Vagina (tissue), 2 donors: ENCODE results near the gene DDIAS. TPM values are rescaled to one million over a fixed set of nuclear protein-coding genes. Genes with fewer than 3 reads are reported as not detected.
A peak's percentile ranks its signal among the peaks of the same experiment; 100 is the strongest.

Experiments used
- DNase-seq, 2 donors: peaks; one replicate each; pipeline ENCODE4 v3.0.0-alpha.2; 2017; ENCODE audit errors: extremely low spot score in 2 of 2
- H3K27ac ChIP-seq: fragments of 200-600 bp; sonication (generic); one replicate; pipeline ENCODE4 v1.5.1; 2019
- H3K27me3 ChIP-seq: fragments of 200-600 bp; sonication (generic); one replicate; pipeline ENCODE4 v1.5.1; 2019
- H3K36me3 ChIP-seq, 2 donors: fragments of 200-600 bp; sonication (generic); one replicate each; pipeline ENCODE4 v1.5.1; 2017 to 2019
- H3K4me1 ChIP-seq: fragments of 200-600 bp; sonication (generic); one replicate; pipeline ENCODE4 v1.5.1; 2019
- H3K4me3 ChIP-seq, 2 donors: fragments of 200-600 bp; sonication (generic); 1 replicate in 1 of 2; 2 replicates in 1 of 2; pipeline ENCODE4 v1.5.1; 2016 to 2019
- H3K9me3 ChIP-seq: fragments of 200-600 bp; sonication (generic); one replicate; pipeline ENCODE4 v1.5.1; 2019
- CTCF ChIP-seq, 3 experiments: fragments of 450-650 bp in 2 of 3; fragments of 200-600 bp in 1 of 3; sonication (generic) in 1 of 3; IDR thresholded peaks; one replicate each; pipeline ENCODE4 v1.5.1; 2017 to 2019; ENCODE audit warnings: antibody characterized with exemption in 3 of 3, mild to moderate bottlenecking in 2 of 3, moderate library complexity in 2 of 3
- POLR2A ChIP-seq, 2 donors: fragments of 450-650 bp; IDR thresholded peaks; one replicate each; pipeline ENCODE4 v1.6.1; 2017; ENCODE audit warnings: antibody characterized with exemption in 2 of 2, mild to moderate bottlenecking in 2 of 2, moderate library complexity in 2 of 2
- POLR2AphosphoS5 ChIP-seq, 2 donors: sonication (generic); formaldehyde crosslinking; IDR thresholded peaks; one replicate each; pipeline ENCODE4 v1.9.0; 2017; ENCODE audit warnings: antibody characterized with exemption in 2 of 2, mild to moderate bottlenecking in 2 of 2, low read depth in 1 of 2; ENCODE audit not compliant: insufficient read depth in 1 of 2
- intact Hi-C: fragments of 100-400 bp; cut with DNase I; formaldehyde crosslinking; loops from one replicate; pipeline ENCODE4 v1.15.1; 2023
- total RNA-seq: library from RNA; depleted of rRNA; stranded (reverse); fragments of >200 nt; gene quantifications from one replicate; pipeline ENCODE4 v1.2.3, GENCODE V29; 2016

Gene DDIAS
- total RNA-seq, 1 donor from 2014 or later, result 1.5 TPM

GRCh38 chr11:82872377-82873150, 29.0 kb upstream of the DDIAS start:
- H3K9me3 ChIP-seq, result no peaks in the 10 kb centered on the region
- peaks cover 53% of the 10 kb centered on the region for H3K4me1 ChIP-seq
- TF ChIP-seq POLR2A (IDR thresholded peaks at IDR 0.05) (no peak), POLR2AphosphoS5 (IDR thresholded peaks at IDR 0.05; ENCODE audit: insufficient read depth in 1 of 2, low read depth in 1 of 2) (no peak), CTCF (IDR thresholded peaks at IDR 0.05) (no peak)
- H3K27ac ChIP-seq, result no peak overlapping the region
- H3K4me3 ChIP-seq, result no peak overlapping the region
- no peak for DNase-seq
- no peaks in the 10 kb centered on the region for H3K27me3 ChIP-seq
- intact Hi-C loops, result no loop called here
- no peaks in the 10 kb centered on the region for H3K36me3 ChIP-seq

GRCh38 chr11:82873919-82874333, 27.6 kb upstream of the DDIAS start:
- DNase-seq, result no peak
- intact Hi-C loops, result no loop called here

GRCh38 chr11:82874646-82875523, 26.7 kb upstream of the DDIAS start:
- no peak overlapping the region for H3K4me3 ChIP-seq
- TF ChIP-seq POLR2A (IDR thresholded peaks at IDR 0.05) (no peak), CTCF (IDR thresholded peaks at IDR 0.05) (no peak), POLR2AphosphoS5 (IDR thresholded peaks at IDR 0.05; ENCODE audit: insufficient read depth in 1 of 2, low read depth in 1 of 2) (no peak)
- H3K27ac ChIP-seq, result no peak overlapping the region
- DNase-seq, result no peak
- no peaks in the 10 kb centered on the region for H3K9me3 ChIP-seq
- peaks cover 30% of the 10 kb centered on the region for H3K4me1 ChIP-seq
- intact Hi-C loops, result no loop called here
- H3K27me3 ChIP-seq, result no peaks in the 10 kb centered on the region
- H3K36me3 ChIP-seq, result no peaks in the 10 kb centered on the region

More at GRCh38 chr11:82873919-82874333, 27.6 kb upstream of the DDIAS start:
- Histone ChIP-seq H3K27ac (no peak overlapping the region), H3K9me3 (no peaks in the 10 kb centered on the region), H3K4me1 (peaks cover 40% of the 10 kb centered on the region), H3K36me3 (no peaks in the 10 kb centered on the region), H3K27me3 (no peaks in the 10 kb centered on the region), H3K4me3 (no peak overlapping the region)
- no peak for TF ChIP-seq CTCF (IDR thresholded peaks at IDR 0.05)
- TF ChIP-seq POLR2AphosphoS5 (IDR thresholded peaks at IDR 0.05; ENCODE audit: insufficient read depth in 1 of 2, low read depth in 1 of 2), result peak in 1 of 2 donors; percentile 38

- Histone ChIP-seq H3K27me3 (no peaks in the 10 kb centered on the region), H3K4me1 (peaks cover 8% of the 10 kb centered on the region), H3K9me3 (no peaks in the 10 kb centered on the region), H3K27ac (no peak overlapping the region), H3K4me3 (no peak overlapping the region), H3K36me3 (peaks cover 0 to 6% of the 10 kb centered on the region in 2 donors)
- peak in 1 of 2 donors; percentile 74 for TF ChIP-seq POLR2AphosphoS5 (IDR thresholded peaks at IDR 0.05; ENCODE audit: insufficient read depth in 1 of 2, low read depth in 1 of 2)
- TF ChIP-seq POLR2A (IDR thresholded peaks at IDR 0.05), result no peak
- no peak for DNase-seq
- intact Hi-C loops, result no loop called here
These were observed 17.7 kb upstream of the DDIAS start for GRCh38 chr11:82883853-82884252.

GRCh38 chr11:82889133-82890001, 12.2 kb upstream of the DDIAS start:
- H3K9me3 ChIP-seq, result no peaks in the 10 kb centered on the region
- H3K27ac ChIP-seq, result no peak overlapping the region
- no peak overlapping the region for H3K4me3 ChIP-seq
- H3K36me3 ChIP-seq, result no peaks in the 10 kb centered on the region
- intact Hi-C loops, result no loop called here
- no peak for DNase-seq
- H3K4me1 ChIP-seq, result peaks cover 12% of the 10 kb centered on the region
- TF ChIP-seq POLR2AphosphoS5 (IDR thresholded peaks at IDR 0.05; ENCODE audit: insufficient read depth in 1 of 2, low read depth in 1 of 2), result no peak
- TF ChIP-seq CTCF (IDR thresholded peaks at IDR 0.05), result no peak
- TF ChIP-seq POLR2A (IDR thresholded peaks at IDR 0.05), result no peak
- no peaks in the 10 kb centered on the region for H3K27me3 ChIP-seq
